Panc1 (cell line): ENCODE measurements around the gene SPECC1. TPM values are rescaled to one million over a fixed set of nuclear protein-coding genes. Genes with fewer than 3 reads are reported as not detected.

Experiments used
- ATAC-seq: fragments of 200-7000 bp; cut with Tn5 transposase; 2 replicates; pipeline ENCODE4 v1.9.1; 2020; ENCODE audit warnings: mild to moderate bottlenecking, moderate library complexity
- BruUV-seq: library from RNA; stranded (reverse); fragments of 400-500 nt; replicated peaks from 2 replicates; lab custom pipeline; 2021; lab: Mats Ljungman, UMichigan
- CTCF ChIA-PET: fragments of 300-600 bp; sonication (Branson Sonifier 250); formaldehyde crosslinking; loops from one replicate; lab custom pipeline; 2022; ENCODE audit warnings: antibody characterized with exemption; lab: Charles Lee
- POLR2A ChIA-PET: fragments of 300-600 bp; sonication (Branson Sonifier 250); formaldehyde crosslinking; loops from one replicate; lab custom pipeline; 2022; ENCODE audit warnings: antibody characterized with exemption; lab: Charles Lee
- DNase-seq: peaks from one replicate; pipeline ENCODE4 v3.0.0-alpha.2; 2010; ENCODE audit warnings: low read depth, low spot score
- H3K27ac ChIP-seq: 2 replicates; pipeline ENCODE4 v1.5.1; 2011; ENCODE audit warnings: mild to moderate bottlenecking, low read length, inconsistent platforms
- H3K27me3 ChIP-seq: fragments of 200-500 bp; sonication (Bioruptor generic); 2 replicates; pipeline ENCODE4 v1.6.0; 2014; ENCODE audit warnings: low read length, inconsistent platforms; ENCODE audit not compliant: control insufficient read depth, insufficient read depth
- H3K36me3 ChIP-seq: fragments of 200-500 bp; sonication (Bioruptor generic); 2 replicates; pipeline ENCODE4 v1.5.1; 2014; ENCODE audit warnings: inconsistent platforms, mild to moderate bottlenecking, low read length, moderate library complexity; ENCODE audit not compliant: control insufficient read depth, insufficient read depth
- H3K4me1 ChIP-seq: 2 replicates; pipeline ENCODE4 v1.5.1; 2011; ENCODE audit warnings: inconsistent platforms, mild to moderate bottlenecking, low read length, moderate library complexity; ENCODE audit not compliant: control insufficient read depth, insufficient read depth
- H3K4me3 ChIP-seq, 2 experiments: 2 replicates each; pipeline ENCODE4 v1.5.1; 2011 to 2012; ENCODE audit warnings: low read depth in 2 of 2, low read length in 2 of 2, mild to moderate bottlenecking in 2 of 2, inconsistent platforms in 1 of 2, moderate library complexity in 1 of 2
- H3K9me3 ChIP-seq: fragments of 200-500 bp; sonication (Bioruptor generic); 2 replicates; pipeline ENCODE4 v1.5.1; 2014; ENCODE audit warnings: low read depth, mild to moderate bottlenecking, inconsistent platforms, low read length, moderate library complexity; ENCODE audit not compliant: control insufficient read depth, insufficient read depth
- CTCF ChIP-seq: fragments of 450-650 bp; IDR thresholded peaks from 2 replicates; pipeline ENCODE4 v1.5.1; 2017; ENCODE audit warnings: mild to moderate bottlenecking
- POLR2AphosphoS5 ChIP-seq: IDR thresholded peaks from 2 replicates; pipeline ENCODE4 v1.6.1; 2012; ENCODE audit warnings: mild to moderate bottlenecking, low read depth, low read length, moderate library complexity
- REST ChIP-seq, 2 experiments: IDR thresholded peaks; 2 replicates each; pipeline ENCODE4 v1.6.1; 2011 to 2012; ENCODE audit warnings: low read depth in 2 of 2, control low read depth in 1 of 2, low read length in 1 of 2, mild to moderate bottlenecking in 1 of 2, moderate library complexity in 1 of 2; ENCODE audit not compliant: insufficient read depth in 1 of 2
- SIN3A ChIP-seq: IDR thresholded peaks from 2 replicates; pipeline ENCODE4 v1.6.1; 2012; ENCODE audit warnings: low read depth, mild to moderate bottlenecking, low read length, moderate library complexity, borderline replicate concordance; ENCODE audit not compliant: insufficient read depth
- TCF7L2 ChIP-seq: IDR thresholded peaks from 2 replicates; pipeline ENCODE4 v1.6.1; 2011; ENCODE audit warnings: mild to moderate bottlenecking, low read depth, low read length, inconsistent platforms
- in situ Hi-C: cut with HindIII; loops from 2 replicates; pipeline ENCODE4 v1.10.0; 2016; ENCODE audit warnings: low sequenced_read_pairs, low pct_unique_long_range_greater_than_20kb
- intact Hi-C: fragments of 100-400 bp; cut with micrococcal nuclease; formaldehyde crosslinking; loops from one replicate; pipeline ENCODE4 v1.10.0; 2022; ENCODE audit not compliant: unreplicated experiment
- total RNA-seq: library from RNA; stranded (reverse); gene quantifications from one replicate; pipeline ENCODE4 v1.2.1, GENCODE V29; 2021; ENCODE audit not compliant: unreplicated experiment

SPECC1 gene
- total RNA-seq, 1 experiment from 2014 or later = 80.8 TPM

GRCh38 chr17:20314834-20315233 is 305.7 kb downstream of the SPECC1 start:
- no TSS peak for BruUV-seq

GRCh38 chr17:20315311-20315710 is 306.2 kb downstream of the SPECC1 start:
- in situ Hi-C loops = no loop called here
- Histone ChIP-seq H3K4me1 (no peaks in the 10 kb centered on the region), H3K9me3 (no peaks in the 10 kb centered on the region), H3K36me3 (no peaks in the 10 kb centered on the region), H3K27ac (no peak overlapping the region), H3K4me3 (no peak overlapping the region), H3K27me3 (no peaks in the 10 kb centered on the region)
- ATAC-seq (no peak), DNase-seq (no peak)
- BruUV-seq = no TSS peak
- POLR2A ChIA-PET = no interaction called here
- intact Hi-C loops = no loop called here
- TF ChIP-seq CTCF (no peak), REST (IDR thresholded peaks at IDR 0.05; ENCODE audit: insufficient read depth in 1 of 2, low read depth in 2 of 2, low read length in 1 of 2) (no peak), TCF7L2 (no peak)
- CTCF ChIA-PET = no interaction called here

More at GRCh38 chr17:20314834-20315233, 305.7 kb downstream of the SPECC1 start:
- no peak overlapping the region for H3K27ac ChIP-seq
- no peak for TF ChIP-seq SIN3A
- TF ChIP-seq REST (IDR thresholded peaks at IDR 0.05; ENCODE audit: insufficient read depth in 1 of 2, low read depth in 2 of 2, low read length in 1 of 2) = no peak
- no peak for TF ChIP-seq POLR2AphosphoS5
- no peak for TF ChIP-seq CTCF
- TF ChIP-seq TCF7L2 = no peak
- H3K36me3 ChIP-seq = no peaks in the 10 kb centered on the region
- DNase-seq (no peak), ATAC-seq (no peak)
- in situ Hi-C loops = no loop called here
- ChIA-PET CTCF (no interaction called here), POLR2A (no interaction called here)
- intact Hi-C loops = no loop called here
- no peak overlapping the region for H3K4me3 ChIP-seq
- H3K27me3 ChIP-seq = no peaks in the 10 kb centered on the region
- no peaks in the 10 kb centered on the region for H3K4me1 ChIP-seq
- no peaks in the 10 kb centered on the region for H3K9me3 ChIP-seq
